ENCODE measurements around the gene PRKN.

The PRKN gene

GRCh38 chr6:162377735-162378134 lies 349.8 kb downstream of the PRKN start:
- DNase-seq (ENCODE audit: low read depth in 2 of 2) = no peak

- DNase-seq (ENCODE audit: low read depth in 2 of 2) = no peak
Measured at GRCh38 chr6:162373868-162374267, 353.7 kb downstream of the PRKN start.

GRCh38 chr6:162373192-162373591 lies 354.4 kb downstream of the PRKN start:
- DNase-seq (ENCODE audit: low read depth in 2 of 2) = no peak

GRCh38 chr6:162372106-162372505 lies 355.5 kb downstream of the PRKN start:
- no peak for DNase-seq (ENCODE audit: low read depth in 2 of 2)

- DNase-seq (ENCODE audit: low read depth in 2 of 2) = no peak
Measured at GRCh38 chr6:162371121-162371520, 356.4 kb downstream of the PRKN start.

GRCh38 chr6:162369091-162369490 lies 358.5 kb downstream of the PRKN start:
- no peak for DNase-seq (ENCODE audit: low read depth in 2 of 2)

- no peak for DNase-seq (ENCODE audit: low read depth in 2 of 2)
Measured at GRCh38 chr6:162364488-162364887, 363.1 kb downstream of the PRKN start.

GRCh38 chr6:162363757-162364156 lies 363.8 kb downstream of the PRKN start:
- no peak for DNase-seq (ENCODE audit: low read depth in 2 of 2)

GRCh38 chr6:162360901-162361567 lies 366.5 kb downstream of the PRKN start:
- no peak for DNase-seq (ENCODE audit: low read depth in 2 of 2)

- DNase-seq (ENCODE audit: low read depth in 2 of 2) = no peak
Measured at GRCh38 chr6:162358625-162359024, 368.9 kb downstream of the PRKN start.

GRCh38 chr6:162345051-162345511 lies 382.5 kb downstream of the PRKN start:
- no peak for DNase-seq (ENCODE audit: low read depth in 2 of 2)

GRCh38 chr6:162344646-162345010 lies 382.9 kb downstream of the PRKN start:
- no peak for DNase-seq (ENCODE audit: low read depth in 2 of 2)

GRCh38 chr6:162343936-162344645 lies 383.5 kb downstream of the PRKN start:
- DNase-seq (ENCODE audit: low read depth in 2 of 2) = no peak

GRCh38 chr6:162343198-162343935 lies 384.2 kb downstream of the PRKN start:
- no peak for DNase-seq (ENCODE audit: low read depth in 2 of 2)

- DNase-seq (ENCODE audit: low read depth in 2 of 2) = no peak
Measured at GRCh38 chr6:162337412-162337811, 390.2 kb downstream of the PRKN start.

GRCh38 chr6:162336359-162336758 lies 391.2 kb downstream of the PRKN start:
- DNase-seq (ENCODE audit: low read depth in 2 of 2) = no peak

GRCh38 chr6:162332365-162332764 lies 395.2 kb downstream of the PRKN start:
- no peak for DNase-seq (ENCODE audit: low read depth in 2 of 2)

GRCh38 chr6:162331911-162332310 lies 395.7 kb downstream of the PRKN start:
- DNase-seq (ENCODE audit: low read depth in 2 of 2) = no peak

- DNase-seq (ENCODE audit: low read depth in 2 of 2) = no peak
Measured at GRCh38 chr6:162325826-162326225, 401.7 kb downstream of the PRKN start.

GRCh38 chr6:162325051-162325450 lies 402.5 kb downstream of the PRKN start:
- DNase-seq (ENCODE audit: low read depth in 2 of 2) = no peak

GRCh38 chr6:162315291-162315690 lies 412.3 kb downstream of the PRKN start:
- DNase-seq (ENCODE audit: low read depth in 2 of 2) = no peak

- no peak for DNase-seq (ENCODE audit: low read depth in 2 of 2)
Measured at GRCh38 chr6:162313922-162314660, 413.5 kb downstream of the PRKN start.
